ENCODE data around the gene CUZD1. TPM values are rescaled to one million over a fixed set of nuclear protein-coding genes. Genes with fewer than 3 reads are reported as not detected.
"Not testable (repeated sequence)": the region's sequence is repeated elsewhere in the genome, so short reads cannot be mapped to it uniquely, and the experiment has no call there.

Gene CUZD1
- total RNA-seq, result 1 to 10 TPM in 5 of 8 experiments, under 1 TPM in 3; 0.38 to 5.1 (median 1.4) TPM

- Histone ChIP-seq H3K4me1 (replicated peaks in 1 of 2) (no peaks in the 10 kb centered on the region), H3K27ac (no peak within 1 kb of the TSS), H3K4me3 (no peak within 1 kb of the TSS)
- in situ Hi-C loops (cut with MboI; ENCODE audit: low pct_unique_long_range_greater_than_20kb in 2 of 9, low sequenced_read_pairs in 9 of 9, unreplicated experiment in 9 of 9), result no loop called here
- peak in 1 of 8 experiments; percentile 17 for ATAC-seq (replicated peaks in 6 of 8)
- 60 to 100% (median 87%) methylated on average over 1 to 5 of the region's 5 CpGs; no CpG with 5 or more reads in 3 of the 10 experiments for WGBS, 10 experiments
Observed at GRCh38 chr10:122845783-122846332, at the start of gene CUZD1. Gene CUZD1, minus strand, starts transcription at chr10:122845857. Its CDS starts 14 bp downstream, at chr10:122845843.

GRCh38 chr10:122894261-122894944 lies 48.7 kb upstream of the CUZD1 start:
- H3K4me3 ChIP-seq, result no peak overlapping the region
- in situ Hi-C loops (cut with MboI; ENCODE audit: low pct_unique_long_range_greater_than_20kb in 2 of 9, low sequenced_read_pairs in 9 of 9, unreplicated experiment in 9 of 9), result no loop called here
- WGBS, 10 experiments, result 72 to 98% (median 90%) methylated on average over 3 to 5 of the region's 5 CpGs; no CpG with 5 or more reads in 1 of the 10 experiments
- H3K27ac ChIP-seq, result no peak overlapping the region
- no peak for ATAC-seq (replicated peaks in 6 of 8)
- no peaks in the 10 kb centered on the region for H3K4me1 ChIP-seq (replicated peaks in 1 of 2)

- no peak for ATAC-seq (replicated peaks in 6 of 8)
- in situ Hi-C loops (cut with MboI; ENCODE audit: low pct_unique_long_range_greater_than_20kb in 2 of 9, low sequenced_read_pairs in 9 of 9, unreplicated experiment in 9 of 9), result no loop called here
- no peak overlapping the region for H3K27ac ChIP-seq
- 91 to 100% (median 96%) methylated on average over 1 of the region's 1 CpG; no CpG with 5 or more reads in 6 of the 10 experiments for WGBS, 10 experiments
- H3K4me3 ChIP-seq, result no peak overlapping the region
- no peaks in the 10 kb centered on the region for H3K4me1 ChIP-seq (replicated peaks in 1 of 2)
Observed at GRCh38 chr10:122884166-122884565, 38.5 kb upstream of the CUZD1 start.

GRCh38 chr10:122882766-122883165 lies 37.1 kb upstream of the CUZD1 start:
- no peak overlapping the region for H3K27ac ChIP-seq
- no peak overlapping the region for H3K4me3 ChIP-seq
- no peak for ATAC-seq (replicated peaks in 6 of 8)
- in situ Hi-C loops (cut with MboI; ENCODE audit: low pct_unique_long_range_greater_than_20kb in 2 of 9, low sequenced_read_pairs in 9 of 9, unreplicated experiment in 9 of 9), result no loop called here
- H3K4me1 ChIP-seq (replicated peaks in 1 of 2), result peaks cover 0 to 9% of the 10 kb centered on the region in 2 donors

GRCh38 chr10:122879339-122880273 lies 33.9 kb upstream of the CUZD1 start, which contains the start of gene FAM24B:
Gene FAM24B, minus strand, starts transcription at chr10:122879581. Its CDS starts 29,066 bp downstream, at chr10:122850515.
- Histone ChIP-seq H3K4me1 (replicated peaks in 1 of 2) (peaks cover 16 to 28% of the 10 kb centered on the region in 2 donors), H3K4me3 (peak within 1 kb of the TSS; percentile 33 to 63 (median 54)), H3K27ac (peak within 1 kb of the TSS; percentile 26 to 61)
- in situ Hi-C loops (cut with MboI; ENCODE audit: low pct_unique_long_range_greater_than_20kb in 2 of 9, low sequenced_read_pairs in 9 of 9, unreplicated experiment in 9 of 9), result no loop called here
- 0 to 93% (median 40%) methylated on average over 5 to 30 of the region's 95 CpGs; no CpG with 5 or more reads in 2 of the 10 experiments for WGBS, 10 experiments
- ATAC-seq (replicated peaks in 6 of 8), result peak; percentile 69 to 95 (median 92)

GRCh38 chr10:122878799-122879338 lies 33.2 kb upstream of the CUZD1 start:
- WGBS, 10 experiments, result 14 to 82% (median 44%) methylated on average over 1 to 9 of the region's 14 CpGs; no CpG with 5 or more reads in 1 of the 10 experiments
- ATAC-seq (replicated peaks in 6 of 8), result peak in 7 of 8 experiments; percentile 6 to 43 (median 25)
- Histone ChIP-seq H3K4me3 (peak overlapping the region; percentile 33 to 63 (median 54)), H3K27ac (peak overlapping the region; percentile 26 to 61), H3K4me1 (replicated peaks in 1 of 2) (peaks cover 16 to 28% of the 10 kb centered on the region in 2 donors)
- in situ Hi-C loops (cut with MboI; ENCODE audit: low pct_unique_long_range_greater_than_20kb in 2 of 9, low sequenced_read_pairs in 9 of 9, unreplicated experiment in 9 of 9), result no loop called here

GRCh38 chr10:122877264-122877663 lies 31.6 kb upstream of the CUZD1 start:
- Histone ChIP-seq H3K27ac (no peak overlapping the region), H3K4me3 (no peak overlapping the region), H3K4me1 (replicated peaks in 1 of 2) (peaks cover 16 to 28% of the 10 kb centered on the region in 2 donors)
- WGBS, 10 experiments, result 0 to 50% (median 26%) methylated on average over 1 of the region's 1 CpG; no CpG with 5 or more reads in 4 of the 10 experiments
- no peak for ATAC-seq (replicated peaks in 6 of 8)
- in situ Hi-C loops (cut with MboI; ENCODE audit: low pct_unique_long_range_greater_than_20kb in 2 of 9, low sequenced_read_pairs in 9 of 9, unreplicated experiment in 9 of 9), result no loop called here

- Histone ChIP-seq H3K4me3 (no peak overlapping the region), H3K27ac (no peak overlapping the region), H3K4me1 (replicated peaks in 1 of 2) (peaks cover 16 to 28% of the 10 kb centered on the region in 2 donors)
- in situ Hi-C loops (cut with MboI; ENCODE audit: low pct_unique_long_range_greater_than_20kb in 2 of 9, low sequenced_read_pairs in 9 of 9, unreplicated experiment in 9 of 9), result no loop called here
- ATAC-seq (replicated peaks in 6 of 8), result no peak
- 17 to 100% (median 65%) methylated on average over 1 of the region's 1 CpG; no CpG with 5 or more reads in 2 of the 10 experiments for WGBS, 10 experiments
Observed at GRCh38 chr10:122876467-122876855, 30.8 kb upstream of the CUZD1 start.

GRCh38 chr10:122875843-122876466 lies 30.3 kb upstream of the CUZD1 start:
- in situ Hi-C loops (cut with MboI; ENCODE audit: low pct_unique_long_range_greater_than_20kb in 2 of 9, low sequenced_read_pairs in 9 of 9, unreplicated experiment in 9 of 9), result no loop called here
- Histone ChIP-seq H3K27ac (no peak overlapping the region), H3K4me1 (replicated peaks in 1 of 2) (peaks cover 16 to 28% of the 10 kb centered on the region in 2 donors), H3K4me3 (no peak overlapping the region)
- WGBS, 10 experiments, result 0 to 59% (median 17%) methylated on average over 1 to 5 of the region's 6 CpGs; no CpG with 5 or more reads in 2 of the 10 experiments
- peak in 3 of 8 experiments; percentile 38 to 44 (median 43) for ATAC-seq (replicated peaks in 6 of 8)

- WGBS, 10 experiments, result no CpG with 5 or more reads among the region's 2 CpGs
- H3K4me1 ChIP-seq (replicated peaks in 1 of 2), result peaks cover 9 to 12% of the 10 kb centered on the region in 2 donors
- ATAC-seq (replicated peaks in 6 of 8); in situ Hi-C loops (cut with MboI; ENCODE audit: low pct_unique_long_range_greater_than_20kb in 2 of 9, low sequenced_read_pairs in 9 of 9, unreplicated experiment in 9 of 9); H3K27ac ChIP-seq; H3K4me3 ChIP-seq: not testable (repeated sequence)
Observed at GRCh38 chr10:122871947-122872346, 26.3 kb upstream of the CUZD1 start.

GRCh38 chr10:122868768-122869167 lies 23.1 kb upstream of the CUZD1 start:
- H3K27ac ChIP-seq; in situ Hi-C loops (cut with MboI; ENCODE audit: low pct_unique_long_range_greater_than_20kb in 2 of 9, low sequenced_read_pairs in 9 of 9, unreplicated experiment in 9 of 9); H3K4me3 ChIP-seq; H3K4me1 ChIP-seq (replicated peaks in 1 of 2); ATAC-seq (replicated peaks in 6 of 8): not testable (repeated sequence)
- no CpG with 5 or more reads among the region's 2 CpGs for WGBS, 10 experiments

GRCh38 chr10:122866757-122867482 lies 21.3 kb upstream of the CUZD1 start:
- H3K27ac ChIP-seq; H3K4me1 ChIP-seq (replicated peaks in 1 of 2); in situ Hi-C loops (cut with MboI; ENCODE audit: low pct_unique_long_range_greater_than_20kb in 2 of 9, low sequenced_read_pairs in 9 of 9, unreplicated experiment in 9 of 9); H3K4me3 ChIP-seq: not testable (repeated sequence)
- 20 to 100% (median 83%) methylated on average over 1 to 3 of the region's 3 CpGs; no CpG with 5 or more reads in 1 of the 10 experiments for WGBS, 10 experiments
- ATAC-seq (replicated peaks in 6 of 8), result peak in 2 of 8 experiments; percentile 6 to 18
